GM21737 (cell line): ENCODE data around the gene GATAD2B.

Experiments
- ATAC-seq: cut with Tn5 transposase; IDR thresholded peaks from one replicate; pipeline ENCODE4 v1.9.1; 2021; ENCODE audit warnings: mild to moderate bottlenecking, moderate library complexity; ENCODE audit not compliant: unreplicated experiment

GATAD2B gene

GRCh38 chr1:153953859-153954365 lies 31.1 kb upstream of the GATAD2B start:
- no peak for ATAC-seq

- ATAC-seq = no peak
Observed at GRCh38 chr1:153951801-153952200, 29.0 kb upstream of the GATAD2B start.

- no peak for ATAC-seq
Observed at GRCh38 chr1:153951183-153951582, 28.4 kb upstream of the GATAD2B start.

GRCh38 chr1:153946622-153947241 lies 24.0 kb upstream of the GATAD2B start, which contains the start of gene DENND4B:
TSS of gene DENND4B (minus strand) at chr1:153946718. CDS start at chr1:153944374, 2,344 bp downstream.
- peak; percentile 52 for ATAC-seq

- ATAC-seq = peak; percentile 60
Observed at GRCh38 chr1:153945795-153946621, 23.2 kb upstream of the GATAD2B start.

GRCh38 chr1:153945131-153945794 lies 22.5 kb upstream of the GATAD2B start:
- ATAC-seq = peak; percentile 23

GRCh38 chr1:153944827-153945117 lies 22.0 kb upstream of the GATAD2B start:
- no peak for ATAC-seq

GRCh38 chr1:153944005-153944826 lies 21.4 kb upstream of the GATAD2B start:
- ATAC-seq = no peak

GRCh38 chr1:153942766-153943549 lies 20.2 kb upstream of the GATAD2B start:
- no peak for ATAC-seq

- no peak for ATAC-seq
Observed at GRCh38 chr1:153941826-153942725, 19.3 kb upstream of the GATAD2B start.

- no peak for ATAC-seq
Observed at GRCh38 chr1:153940756-153941155, 18.0 kb upstream of the GATAD2B start.

- no peak for ATAC-seq
Observed at GRCh38 chr1:153939476-153939875, 16.7 kb upstream of the GATAD2B start.

GRCh38 chr1:153938996-153939395 lies 16.2 kb upstream of the GATAD2B start:
- no peak for ATAC-seq

- ATAC-seq = no peak
Observed at GRCh38 chr1:153937331-153937730, 14.6 kb upstream of the GATAD2B start.

GRCh38 chr1:153936011-153936802 lies 13.4 kb upstream of the GATAD2B start:
- no peak for ATAC-seq

- ATAC-seq = no peak
Observed at GRCh38 chr1:153934746-153935145, 12.0 kb upstream of the GATAD2B start.

- no peak for ATAC-seq
Observed at GRCh38 chr1:153933955-153934354, 11.2 kb upstream of the GATAD2B start.

- no peak for ATAC-seq
Observed at GRCh38 chr1:153933430-153933829, 10.7 kb upstream of the GATAD2B start.
